ENCODE measurements around the gene CFAP45. TPM values are rescaled to one million over a fixed set of nuclear protein-coding genes. Genes with fewer than 3 reads are reported as not detected.
A peak's percentile ranks its signal among the peaks of the same experiment; 100 is the strongest.

CFAP45 gene
- total RNA-seq, 6 experiments from 2014 or later = not detected

DNA sequence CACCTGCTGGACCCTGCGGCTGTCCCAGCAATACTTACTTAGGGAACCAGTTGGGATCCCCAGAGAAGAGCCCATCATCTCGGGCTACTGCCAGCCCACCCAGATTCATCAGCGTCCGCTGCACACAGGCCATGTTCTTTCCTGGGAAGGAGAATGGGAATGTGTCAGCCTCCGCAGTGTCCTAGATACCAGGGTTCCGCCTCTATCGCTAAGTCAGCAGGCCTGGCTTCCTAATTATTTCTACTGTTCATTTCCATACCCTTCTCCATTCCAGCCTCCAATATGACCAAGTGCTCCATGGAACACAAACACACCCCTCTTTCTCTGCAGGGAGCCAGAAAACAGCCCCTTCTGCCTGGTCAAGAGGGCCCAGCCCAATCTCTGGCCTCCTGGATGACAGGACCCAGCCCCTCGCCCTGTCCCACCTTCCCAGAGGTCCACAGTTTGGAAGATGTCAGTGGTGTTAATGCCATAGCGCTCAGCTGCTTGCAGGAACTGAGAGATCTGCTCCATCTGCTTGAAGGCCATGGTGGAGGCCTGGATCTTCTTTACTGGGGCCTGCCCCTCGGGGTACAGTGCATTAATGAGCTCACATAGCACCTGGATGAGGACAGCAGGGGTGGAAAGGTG lies 19.4 kb upstream of the CFAP45 start:
- Histone ChIP-seq H3K4me3 (no peak overlapping the region), H3K9me3 (no peaks in the 10 kb centered on the region), H3K27ac (no peak overlapping the region), H3K27me3 (no peaks in the 10 kb centered on the region), H3K4me1 (peaks cover 0 to 21% (median 10%) of the 10 kb centered on the region in 4 donors), H3K36me3 (peaks cover 16 to 20% (median 19%) of the 10 kb centered on the region in 4 donors)
- 94% methylated on average over 5 of the region's 10 CpGs for WGBS (ENCODE audit: insufficient coverage, low coverage, low lambda C conversion rate, missing lambda C conversion rate)
- DNase-seq (no peak), ATAC-seq (no peak)
- intact Hi-C loops (cut with DNase I) = no loop called here
- no peak for TF ChIP-seq POLR2A (IDR thresholded peaks at IDR 0.05)
- TF ChIP-seq, protein P1, sequence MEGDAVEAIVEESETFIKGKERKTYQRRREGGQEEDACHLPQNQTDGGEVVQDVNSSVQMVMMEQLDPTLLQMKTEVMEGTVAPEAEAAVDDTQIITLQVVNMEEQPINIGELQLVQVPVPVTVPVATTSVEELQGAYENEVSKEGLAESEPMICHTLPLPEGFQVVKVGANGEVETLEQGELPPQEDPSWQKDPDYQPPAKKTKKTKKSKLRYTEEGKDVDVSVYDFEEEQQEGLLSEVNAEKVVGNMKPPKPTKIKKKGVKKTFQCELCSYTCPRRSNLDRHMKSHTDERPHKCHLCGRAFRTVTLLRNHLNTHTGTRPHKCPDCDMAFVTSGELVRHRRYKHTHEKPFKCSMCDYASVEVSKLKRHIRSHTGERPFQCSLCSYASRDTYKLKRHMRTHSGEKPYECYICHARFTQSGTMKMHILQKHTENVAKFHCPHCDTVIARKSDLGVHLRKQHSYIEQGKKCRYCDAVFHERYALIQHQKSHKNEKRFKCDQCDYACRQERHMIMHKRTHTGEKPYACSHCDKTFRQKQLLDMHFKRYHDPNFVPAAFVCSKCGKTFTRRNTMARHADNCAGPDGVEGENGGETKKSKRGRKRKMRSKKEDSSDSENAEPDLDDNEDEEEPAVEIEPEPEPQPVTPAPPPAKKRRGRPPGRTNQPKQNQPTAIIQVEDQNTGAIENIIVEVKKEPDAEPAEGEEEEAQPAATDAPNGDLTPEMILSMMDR (IDR thresholded peaks at IDR 0.05) = no peak

DNA sequence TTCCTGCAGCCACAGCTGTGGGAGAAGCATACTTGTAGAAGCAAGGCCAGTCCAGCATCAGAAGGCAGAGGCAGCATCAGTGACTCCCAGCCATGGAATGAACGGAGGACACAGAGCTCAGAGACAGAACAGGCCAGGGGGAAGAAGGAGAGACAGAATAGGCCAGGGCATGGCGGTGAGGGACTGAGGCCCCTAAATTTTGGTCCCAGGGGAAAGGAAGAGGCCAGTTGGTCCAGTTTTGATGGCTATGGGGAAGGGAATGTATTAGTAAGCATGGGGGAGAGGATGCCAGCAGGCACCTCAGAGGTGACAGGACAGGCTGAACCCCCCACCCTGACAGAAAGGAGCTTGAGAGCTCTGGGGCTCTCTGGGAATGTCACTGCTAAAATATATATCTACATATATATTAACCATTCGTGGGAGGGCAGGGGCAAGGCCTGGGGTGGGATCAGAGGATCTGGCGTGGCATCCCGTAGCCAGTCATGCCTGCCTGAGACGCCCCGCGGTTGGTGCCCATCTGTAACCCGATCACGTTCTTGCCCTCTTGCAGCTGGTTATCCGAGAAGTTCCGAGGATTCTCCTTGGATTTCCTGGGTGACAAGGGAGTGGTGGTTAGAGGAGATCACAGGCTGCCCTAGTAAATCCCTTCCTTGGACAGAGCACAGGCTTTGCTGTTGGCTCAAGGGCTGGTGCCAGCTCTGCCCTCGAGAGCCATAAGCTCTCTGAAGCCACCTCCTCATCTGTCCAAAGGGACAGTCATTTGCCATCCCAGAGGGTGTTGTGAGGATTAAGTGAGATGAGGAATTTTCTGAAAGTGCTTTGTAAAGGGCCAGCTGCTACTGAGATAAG lies 18.6 kb upstream of the CFAP45 start:
- 88% methylated on average over 9 of the region's 13 CpGs for WGBS (ENCODE audit: insufficient coverage, low coverage, low lambda C conversion rate, missing lambda C conversion rate)
- ATAC-seq (no peak), DNase-seq (peak in 1 of 3 donors; percentile 7)
- intact Hi-C loops (cut with DNase I) = no loop called here
- H3K36me3 ChIP-seq = peaks cover 16 to 20% (median 19%) of the 10 kb centered on the region in 4 donors
- no peak for TF ChIP-seq POLR2A (IDR thresholded peaks at IDR 0.05)
- TF ChIP-seq, protein P1 (IDR thresholded peaks at IDR 0.05) = no peak
- H3K27me3 ChIP-seq = no peaks in the 10 kb centered on the region
- H3K27ac ChIP-seq = no peak overlapping the region
- H3K4me1 ChIP-seq = peaks cover 0 to 21% (median 10%) of the 10 kb centered on the region in 4 donors
- no peak overlapping the region for H3K4me3 ChIP-seq
- H3K9me3 ChIP-seq = no peaks in the 10 kb centered on the region

DNA sequence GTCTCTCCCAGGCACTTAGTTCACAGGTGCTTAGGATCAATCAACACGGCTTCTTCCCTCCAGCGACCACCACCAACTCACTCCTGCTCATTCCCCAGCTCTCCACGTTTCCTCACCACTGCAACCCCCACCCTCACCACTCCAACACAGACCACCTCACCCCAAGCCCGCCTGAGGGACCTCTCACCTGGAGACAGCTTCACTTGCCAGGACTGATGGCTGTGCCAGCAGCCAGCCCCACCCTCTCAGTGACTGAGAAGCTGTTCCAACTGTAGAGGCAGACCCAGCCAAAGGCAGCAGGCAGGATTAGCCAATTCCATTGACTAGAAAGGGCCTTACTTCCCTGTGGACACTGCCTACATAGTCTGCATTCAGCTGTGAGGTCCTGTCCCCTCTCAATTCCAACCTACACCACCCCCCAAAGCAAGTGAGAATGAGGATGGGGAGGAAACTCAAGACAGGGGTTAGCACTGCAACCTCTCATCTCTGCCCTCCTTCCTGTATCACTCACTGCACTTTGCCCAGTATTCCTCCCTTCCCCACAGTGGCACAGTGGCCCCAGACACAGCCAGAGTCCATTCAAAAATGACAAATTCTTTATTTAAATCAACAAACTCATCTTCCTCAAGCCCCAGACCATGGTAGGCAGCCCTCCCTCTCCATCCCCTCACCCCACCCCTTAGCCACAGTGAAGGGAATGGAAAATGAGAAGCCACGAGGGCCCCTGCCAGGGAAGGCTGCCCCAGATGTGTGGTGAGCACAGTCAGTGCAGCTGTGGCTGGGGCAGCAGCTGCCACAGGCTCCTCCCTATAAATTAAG lies 17.8 kb upstream of the CFAP45 start:
- DNase-seq = peak in 1 of 3 donors; percentile 15

DNA sequence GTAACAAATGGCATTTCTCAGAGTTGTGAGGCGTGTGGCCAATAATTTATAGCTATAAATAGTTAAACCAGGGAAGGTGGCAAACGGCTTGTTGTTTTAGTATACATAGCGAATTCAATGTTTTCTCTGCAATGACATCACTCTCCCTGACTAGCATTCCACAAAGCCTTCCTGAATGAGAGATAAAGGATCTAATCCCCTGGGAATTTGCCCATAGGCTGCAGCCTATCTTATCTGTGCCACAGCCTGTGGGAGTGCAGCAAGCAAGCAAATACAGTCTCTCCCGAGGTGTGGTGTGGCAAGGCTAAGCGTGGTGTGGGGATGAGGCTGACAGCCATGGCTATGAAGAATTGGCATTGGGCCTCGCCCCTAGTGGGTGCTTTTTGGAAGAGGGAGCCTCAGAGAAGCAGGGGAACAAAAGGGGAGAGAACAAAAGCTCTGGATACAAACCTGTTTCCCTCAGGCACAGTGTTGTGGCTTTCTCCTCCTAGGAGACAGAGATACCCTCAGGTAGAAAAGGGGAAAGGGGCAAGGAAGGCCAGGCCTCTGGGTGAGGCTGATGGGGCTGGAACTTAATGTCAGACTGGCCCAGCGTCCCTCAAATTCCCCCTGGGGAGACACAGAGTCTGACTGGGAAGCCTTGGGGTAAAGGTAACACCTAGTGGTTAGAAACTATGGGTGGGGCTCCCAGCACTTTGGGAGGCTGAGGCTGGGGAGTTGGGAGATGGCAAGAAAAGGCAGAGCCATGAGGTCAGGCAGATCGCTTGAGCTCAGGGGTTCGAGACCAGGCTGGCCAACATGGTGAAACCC lies 16.5 kb upstream of the CFAP45 start:
- no peak for TF ChIP-seq POLR2A (IDR thresholded peaks at IDR 0.05)
- TF ChIP-seq, protein P1 (IDR thresholded peaks at IDR 0.05) = no peak
- peak in 3 of 4 donors; percentile 24 to 64 (median 28) for ATAC-seq
- Histone ChIP-seq H3K9me3 (no peaks in the 10 kb centered on the region), H3K27me3 (no peaks in the 10 kb centered on the region), H3K27ac (no peak overlapping the region), H3K36me3 (peaks cover 16 to 20% (median 19%) of the 10 kb centered on the region in 4 donors), H3K4me3 (no peak overlapping the region), H3K4me1 (no peaks in the 10 kb centered on the region)
- WGBS (ENCODE audit: insufficient coverage, low coverage, low lambda C conversion rate, missing lambda C conversion rate) = 46% methylated on average over 6 of the region's 9 CpGs
- intact Hi-C loops (cut with DNase I) = no loop called here
- DNase-seq = no peak

More for the DNA sequence above, 17.8 kb upstream of the CFAP45 start:
- intact Hi-C loops (cut with DNase I) = no loop called here
- Histone ChIP-seq H3K9me3 (no peaks in the 10 kb centered on the region), H3K36me3 (peaks cover 16 to 20% (median 19%) of the 10 kb centered on the region in 4 donors), H3K4me1 (peaks cover 0 to 12% (median 6%) of the 10 kb centered on the region in 4 donors), H3K4me3 (no peak overlapping the region), H3K27me3 (no peaks in the 10 kb centered on the region), H3K27ac (no peak overlapping the region)
- no peak for ATAC-seq
- 89% methylated on average over 5 of the region's 5 CpGs for WGBS (ENCODE audit: insufficient coverage, low coverage, low lambda C conversion rate, missing lambda C conversion rate)
- TF ChIP-seq POLR2A (IDR thresholded peaks at IDR 0.05) = no peak

Data from right lobe of liver (tissue), 6 donors.